OCI-LY7 (cell line): ENCODE results near the gene ACTA2. TPM values are rescaled to one million over a fixed set of nuclear protein-coding genes. Genes with fewer than 3 reads are reported as not detected.

Experiments used
- BruUV-seq: library from RNA; stranded (reverse); fragments of 400-500 nt; replicated peaks from 2 replicates; lab custom pipeline; 2021; lab: Mats Ljungman, UMichigan
- CTCF ChIA-PET: fragments of 300-600 bp; sonication (Branson Sonifier 250); formaldehyde crosslinking; loops from one replicate; lab custom pipeline; 2022; ENCODE audit warnings: antibody characterized with exemption; ENCODE audit not compliant: unreplicated experiment; lab: Charles Lee
- POLR2A ChIA-PET: fragments of 300-600 bp; sonication (Branson Sonifier 250); formaldehyde crosslinking; loops from one replicate; lab custom pipeline; 2022; ENCODE audit warnings: antibody characterized with exemption; lab: Charles Lee
- DNase-seq: peaks from one replicate; pipeline ENCODE4 v3.0.0-alpha.2; 2015; ENCODE audit warnings: low spot score
- H2AFZ ChIP-seq: fragments of 200-600 bp; sonication (generic), shearing (Covaris generic); 2 replicates; pipeline ENCODE4 v1.6.1; 2014; ENCODE audit warnings: mild to moderate bottlenecking, antibody characterized with exemption, low read length, moderate library complexity
- H3K27ac ChIP-seq: fragments of 200-600 bp; sonication (generic); 2 replicates; pipeline ENCODE4 v1.5.1; 2014; ENCODE audit warnings: mixed run types, low read depth, mild to moderate bottlenecking, moderate library complexity, low read length, inconsistent platforms; ENCODE audit not compliant: poor library complexity, severe bottlenecking
- H3K36me3 ChIP-seq: fragments of 200-600 bp; sonication (generic); 2 replicates; pipeline ENCODE4 v1.6.1; 2014; ENCODE audit warnings: mild to moderate bottlenecking, antibody characterized with exemption, low read length, moderate library complexity, mixed read lengths; ENCODE audit not compliant: insufficient read depth
- H3K4me1 ChIP-seq: fragments of 200-600 bp; sonication (generic); 2 replicates; pipeline ENCODE4 v1.5.1; 2014; ENCODE audit warnings: mild to moderate bottlenecking, low read length; ENCODE audit not compliant: insufficient read depth, poor library complexity, severe bottlenecking
- H3K4me2 ChIP-seq: fragments of 200-600 bp; sonication (generic); 2 replicates; pipeline ENCODE4 v1.6.1; 2014; ENCODE audit warnings: mild to moderate bottlenecking, low read length
- H3K4me3 ChIP-seq: fragments of 200-600 bp; sonication (generic); 2 replicates; pipeline ENCODE4 v1.5.1; 2014; ENCODE audit warnings: mild to moderate bottlenecking, low read depth, low read length; ENCODE audit not compliant: poor library complexity, severe bottlenecking
- H3K79me2 ChIP-seq: fragments of 200-600 bp; sonication (generic); 2 replicates; pipeline ENCODE4 v1.6.1; 2016; ENCODE audit warnings: low read depth, mild to moderate bottlenecking, low read length, moderate library complexity, mixed read lengths; ENCODE audit not compliant: insufficient read depth
- H3K9me2 ChIP-seq: fragments of 200-600 bp; sonication (generic); 2 replicates; pipeline ENCODE4 v1.6.1; 2016; ENCODE audit warnings: mild to moderate bottlenecking, low read length, mixed read lengths; ENCODE audit not compliant: insufficient read depth
- H3K9me3 ChIP-seq: fragments of 200-600 bp; sonication (generic); 2 replicates; pipeline ENCODE4 v1.6.1; 2014; ENCODE audit warnings: mild to moderate bottlenecking, mixed run types, low read length, mixed read lengths
- H4K20me1 ChIP-seq: fragments of 200-600 bp; sonication (generic); 2 replicates; pipeline ENCODE4 v1.6.1; 2014; ENCODE audit warnings: mild to moderate bottlenecking, antibody characterized with exemption, low read length, moderate library complexity, mixed read lengths; ENCODE audit not compliant: insufficient read depth
- CTCF ChIP-seq: fragments of 200-600 bp; sonication (generic); conservative IDR thresholded peaks from 2 replicates; pipeline ENCODE4 v1.5.1; 2014; ENCODE audit warnings: mild to moderate bottlenecking, antibody characterized with exemption, low read length, moderate library complexity, mixed read lengths
- EZH2phosphoT487 ChIP-seq: fragments of 200-600 bp; sonication (generic); IDR thresholded peaks from 2 replicates; pipeline ENCODE4 v1.6.1; 2018; ENCODE audit warnings: low read depth, borderline replicate concordance, mild to moderate bottlenecking, mixed run types, antibody characterized with exemption, low read length, moderate library complexity, mixed read lengths
- intact Hi-C: fragments of 100-400 bp; cut with micrococcal nuclease; formaldehyde crosslinking; loops from one replicate; pipeline ENCODE4 v1.10.0; 2022; ENCODE audit not compliant: unreplicated experiment
- total RNA-seq, 2 experiments: library from RNA; depleted of rRNA in 1 of 2; stranded (reverse); fragments of >200 nt in 1 of 2; shearing (Covaris generic) in 1 of 2; gene quantifications; 2 replicates each; pipeline ENCODE4 v1.2.3, GENCODE V29; 2014 to 2022

Gene ACTA2
- total RNA-seq, 2 experiments from 2014 or later = 1.4 to 3.3 TPM

- CTCF ChIA-PET = interaction anchor here (2.1 kb wide), 1 partner anchor 278 kb away, joined by 4 read pairs; no protein-coding TSS in a partner anchor
- H3K27ac ChIP-seq = no peak overlapping the region
- DNase-seq = no peak
- H3K79me2 ChIP-seq = no peaks in the 10 kb centered on the region
- peaks cover 21% of the 10 kb centered on the region for H3K4me1 ChIP-seq
- no peak overlapping the region for H2AFZ ChIP-seq
- TF ChIP-seq CTCF = no peak
- H3K4me3 ChIP-seq = no peak overlapping the region
- intact Hi-C loops = loop anchor here (5.0 kb wide), 1 partner anchor 174 kb away; no protein-coding TSS in a partner anchor
- no peaks in the 10 kb centered on the region for H3K9me2 ChIP-seq
- no peak overlapping the region for H3K4me2 ChIP-seq
- peaks cover 13% of the 10 kb centered on the region; the same call in 1 of the 2 replicates for H3K36me3 ChIP-seq
- POLR2A ChIA-PET = interaction anchor here (0.6 to 1.7 kb wide), 4 partner anchors 30 to 260 kb away, joined by 3 to 9 read pairs (median 3); no protein-coding TSS in a partner anchor
- no peaks in the 10 kb centered on the region for H4K20me1 ChIP-seq
- BruUV-seq = no TSS peak
- H3K9me3 ChIP-seq = no peaks in the 10 kb centered on the region
These were observed 14.5 kb downstream of the ACTA2 start for GRCh38 chr10:88938039-88938438.

GRCh38 chr10:88936656-88937055 lies 15.9 kb downstream of the ACTA2 start:
- no peaks in the 10 kb centered on the region for H3K9me2 ChIP-seq
- 0 out of 2 replicates have a peak overlapping the region, but pooled peaks have one; percentile 7 for H3K4me2 ChIP-seq
- no peak overlapping the region for H2AFZ ChIP-seq
- DNase-seq = no peak
- H3K27ac ChIP-seq = no peak overlapping the region
- POLR2A ChIA-PET = interaction anchor here (0.5 to 1.3 kb wide), 7 partner anchors 17 to 1024 kb away, joined by 3 to 4 read pairs (median 3); partner anchors contain the start of gene FAS
- TF ChIP-seq CTCF = no peak
- TF ChIP-seq EZH2phosphoT487 = no peak
- H3K9me3 ChIP-seq = no peaks in the 10 kb centered on the region
- BruUV-seq = no TSS peak
- H3K79me2 ChIP-seq = no peaks in the 10 kb centered on the region
- intact Hi-C loops = loop anchor here (5.0 kb wide), 1 partner anchor 176 kb away; no protein-coding TSS in a partner anchor
- H3K4me3 ChIP-seq = no peak overlapping the region
- CTCF ChIA-PET = interaction anchor here (0.7 to 2.1 kb wide), 4 partner anchors 19 to 279 kb away, joined by 3 to 7 read pairs (median 4); no protein-coding TSS in a partner anchor
- H3K4me1 ChIP-seq = peaks cover 31% of the 10 kb centered on the region
- no peaks in the 10 kb centered on the region for H4K20me1 ChIP-seq
- H3K36me3 ChIP-seq = peaks cover 13% of the 10 kb centered on the region; the same call in 1 of the 2 replicates
